ENCODE data around the gene METTL15.

GRCh38 chr11:28137366-28137765 is 29.2 kb downstream of the METTL15 start:
- TF ChIP-seq CTCF (IDR thresholded peaks at IDR 0.05; ENCODE audit: low read length): no peak
- TF ChIP-seq EZH2phosphoT487 (IDR thresholded peaks at IDR 0.05; ENCODE audit: low read length): no peak

Data from MM.1S (cell line).